GM19023 (cell line): ENCODE results near the gene MYRF.
A peak's percentile ranks its signal among the peaks of the same experiment; 100 is the strongest.

Source experiments
- ATAC-seq: cut with Tn5 transposase; IDR thresholded peaks from one replicate; pipeline ENCODE4 v1.9.1; 2021; ENCODE audit warnings: mild to moderate bottlenecking, moderate library complexity; ENCODE audit not compliant: unreplicated experiment

Gene MYRF

GRCh38 chr11:61775606-61776554 lies 23.4 kb downstream of the MYRF start:
- ATAC-seq = no peak

- no peak for ATAC-seq
Observed at GRCh38 chr11:61776561-61777075, 24.2 kb downstream of the MYRF start.

- no peak for ATAC-seq
Observed at GRCh38 chr11:61777234-61778090, 25.0 kb downstream of the MYRF start.

- no peak for ATAC-seq
Observed at GRCh38 chr11:61778357-61778886, 26.0 kb downstream of the MYRF start.

GRCh38 chr11:61778920-61779650 lies 26.6 kb downstream of the MYRF start:
- no peak for ATAC-seq

GRCh38 chr11:61779666-61780525 lies 27.5 kb downstream of the MYRF start:
- no peak for ATAC-seq

GRCh38 chr11:61780581-61781162 lies 28.2 kb downstream of the MYRF start:
- no peak for ATAC-seq

GRCh38 chr11:61781585-61781984 lies 29.1 kb downstream of the MYRF start:
- no peak for ATAC-seq

GRCh38 chr11:61782299-61782698 lies 29.9 kb downstream of the MYRF start:
- ATAC-seq = no peak

GRCh38 chr11:61782841-61783240 lies 30.4 kb downstream of the MYRF start:
- ATAC-seq = no peak

GRCh38 chr11:61783717-61784505 lies 31.5 kb downstream of the MYRF start:
- no peak for ATAC-seq

- no peak for ATAC-seq
Observed at GRCh38 chr11:61784506-61784805, 32.0 kb downstream of the MYRF start.

GRCh38 chr11:61785837-61786402 lies 33.5 kb downstream of the MYRF start:
- ATAC-seq = no peak

- no peak for ATAC-seq
Observed at GRCh38 chr11:61787928-61788491, 35.6 kb downstream of the MYRF start.

GRCh38 chr11:61791737-61792309 lies 39.4 kb downstream of the MYRF start:
- ATAC-seq = peak; percentile 27

- peak; percentile 88 for ATAC-seq
Observed at GRCh38 chr11:61792310-61793082, 40.1 kb downstream of the MYRF start, which contains the start of the genes FEN1 and TMEM258. FEN1 (plus strand) TSS chr11:61792911; CDS start chr11:61795362, 2,451 bp downstream. TMEM258 (minus strand) TSS chr11:61792599; CDS start chr11:61792558, 41 bp downstream.
